Neuronal stem cell (in vitro differentiated cells): Measurements from ENCODE around the gene ADCY3.

Source experiments
- DNase-seq: peaks from one replicate; pipeline ENCODE4 v3.0.0-alpha.2; 2013; ENCODE audit warnings: low spot score
- H2AFZ ChIP-seq: one replicate; pipeline ENCODE4 v1.6.1; 2013; ENCODE audit warnings: mild to moderate bottlenecking, low read length, inconsistent platforms
- H2AK5ac ChIP-seq: 2 replicates; pipeline ENCODE4 v1.6.1; 2013; ENCODE audit warnings: low read depth, mild to moderate bottlenecking, inconsistent platforms, low read length, moderate library complexity, mixed read lengths
- H2BK120ac ChIP-seq: 2 replicates; pipeline ENCODE4 v1.6.1; 2013; ENCODE audit warnings: low read depth, mild to moderate bottlenecking, inconsistent platforms, low read length, moderate library complexity, mixed read lengths
- H2BK12ac ChIP-seq: one replicate; pipeline ENCODE4 v1.6.1; 2013; ENCODE audit warnings: low read length, inconsistent platforms
- H2BK15ac ChIP-seq: 2 replicates; pipeline ENCODE4 v1.6.1; 2013; ENCODE audit warnings: mild to moderate bottlenecking, low read length, inconsistent platforms, mixed read lengths
- H2BK5ac ChIP-seq: one replicate; pipeline ENCODE4 v1.6.1; 2013; ENCODE audit warnings: inconsistent platforms, mild to moderate bottlenecking, low read length, moderate library complexity
- H3K14ac ChIP-seq: one replicate; pipeline ENCODE4 v1.6.1; 2013; ENCODE audit warnings: low read length, inconsistent platforms
- H3K18ac ChIP-seq: 2 replicates; pipeline ENCODE4 v1.6.1; 2013; ENCODE audit warnings: low read length, inconsistent platforms
- H3K23ac ChIP-seq: 2 replicates; pipeline ENCODE4 v1.6.1; 2013; ENCODE audit warnings: low read depth, mild to moderate bottlenecking, mixed read lengths, low read length, inconsistent platforms; ENCODE audit not compliant: poor library complexity
- H3K27ac ChIP-seq: replicated peaks from 3 replicates; pipeline ENCODE4 v1.5.1; 2013; ENCODE audit warnings: low read length, inconsistent platforms
- H3K27me3 ChIP-seq, 3 experiments: 2 replicates each; pipeline ENCODE4 v1.6.1; 2013; ENCODE audit warnings: low read length in 3 of 3, mild to moderate bottlenecking in 2 of 3, inconsistent platforms in 1 of 3, low read depth in 1 of 3, mixed read lengths in 1 of 3, moderate library complexity in 1 of 3; ENCODE audit not compliant: control insufficient read depth in 3 of 3, insufficient read depth in 3 of 3
- H3K36me3 ChIP-seq, 2 donors: replicated peaks in 1 of 2; 2 replicates each; pipeline ENCODE4 v1.6.1; 2013; ENCODE audit warnings: low read length in 2 of 2; ENCODE audit not compliant: control insufficient read depth in 2 of 2, insufficient read depth in 2 of 2
- H3K4ac ChIP-seq: 2 replicates; pipeline ENCODE4 v1.6.1; 2013; ENCODE audit warnings: inconsistent platforms, mild to moderate bottlenecking, low read length, moderate library complexity
- H3K4me1 ChIP-seq, 2 donors: 1 replicate in 1 of 2; 2 replicates in 1 of 2; pipeline ENCODE4 v1.6.1; 2013; ENCODE audit warnings: low read length in 2 of 2, low read depth in 1 of 2; ENCODE audit not compliant: control insufficient read depth in 2 of 2, insufficient read depth in 1 of 2
- H3K4me2 ChIP-seq: one replicate; pipeline ENCODE4 v1.6.1; 2013; ENCODE audit warnings: mild to moderate bottlenecking, low read length, inconsistent platforms; ENCODE audit not compliant: insufficient read depth, poor library complexity, severe bottlenecking
- H3K4me3 ChIP-seq, 2 donors: 2 replicates each; pipeline ENCODE4 v1.5.1; 2013; ENCODE audit warnings: low read length in 2 of 2, mild to moderate bottlenecking in 2 of 2, inconsistent platforms in 1 of 2, moderate library complexity in 1 of 2
- H3K79me1 ChIP-seq: one replicate; pipeline ENCODE4 v1.6.1; 2013; ENCODE audit warnings: low read depth, mild to moderate bottlenecking, inconsistent platforms, low read length, moderate library complexity
- H3K9ac ChIP-seq: one replicate; pipeline ENCODE4 v1.6.1; 2013; ENCODE audit warnings: mild to moderate bottlenecking, low read depth, low read length, inconsistent platforms; ENCODE audit not compliant: poor library complexity
- H3K9me3 ChIP-seq, 2 donors: replicated peaks in 1 of 2; 2 replicates each; pipeline versions ENCODE3 to v1.6.1; 2013; ENCODE audit warnings: low read length in 2 of 2, mild to moderate bottlenecking in 2 of 2, inconsistent platforms in 1 of 2, low read depth in 1 of 2, mixed read lengths in 1 of 2, moderate library complexity in 1 of 2; ENCODE audit not compliant: control insufficient read depth in 2 of 2, insufficient read depth in 1 of 2
- H4K8ac ChIP-seq: one replicate; pipeline ENCODE4 v1.6.1; 2013; ENCODE audit warnings: low read depth, mild to moderate bottlenecking, inconsistent platforms, low read length, moderate library complexity
- H4K91ac ChIP-seq: one replicate; pipeline ENCODE4 v1.6.1; 2013; ENCODE audit warnings: low read length, low read depth, mild to moderate bottlenecking, inconsistent platforms; ENCODE audit not compliant: poor library complexity
- WGBS, 2 donors: extraction: QIAGEN DNeasy Blood & Tissue Kit; methylation state at CpG; one replicate each; pipeline ENCODE4 v1.1.7; 2013; ENCODE audit warnings: missing lambda C conversion rate in 2 of 2, mixed read lengths in 1 of 2; ENCODE audit not compliant: insufficient read length in 2 of 2, insufficient replicate concordance in 1 of 2; ENCODE audit errors: extremely low coverage in 2 of 2; 5-methylcytosine and 5-hydroxymethylcytosine counted together

The ADCY3 gene

DNA sequence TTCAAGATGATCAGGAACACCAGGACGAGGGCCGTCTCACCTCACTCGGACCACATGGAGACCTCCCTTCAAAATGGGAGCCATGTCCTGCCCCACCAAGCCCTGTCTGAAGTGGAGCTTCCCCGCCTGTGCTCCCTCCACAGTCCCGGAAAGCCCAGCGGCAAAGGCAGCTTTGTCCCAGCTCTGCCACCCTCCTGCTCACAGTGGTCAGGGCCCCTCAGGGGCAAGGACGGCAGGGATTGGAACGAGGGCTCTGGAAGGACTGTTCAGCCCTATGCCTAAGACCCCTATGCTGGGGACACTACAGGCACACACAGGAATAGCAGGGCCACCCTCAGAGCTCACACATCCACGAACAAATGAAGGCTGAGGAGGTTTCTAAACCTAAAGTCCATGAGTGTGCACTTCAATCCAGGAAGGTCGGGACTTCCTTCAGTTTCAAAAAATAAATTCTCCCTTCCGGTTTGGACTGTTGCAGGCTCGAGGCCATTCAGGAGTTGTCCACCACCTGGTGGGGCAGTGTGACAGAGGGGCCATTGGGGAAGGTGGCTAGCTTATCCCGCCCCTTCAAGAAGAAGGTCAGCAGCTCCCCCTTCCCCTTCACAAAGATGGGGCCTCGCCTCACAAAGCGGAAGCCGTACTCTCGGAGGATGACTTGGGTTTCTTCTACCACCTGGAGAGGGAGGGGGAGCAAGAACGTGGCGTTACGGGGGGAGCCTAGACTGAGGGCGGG lies 100.4 kb downstream of the ADCY3 start:
- H3K36me3 ChIP-seq, result peaks cover 44 to 99% of the 10 kb centered on the region in 2 donors

DNA sequence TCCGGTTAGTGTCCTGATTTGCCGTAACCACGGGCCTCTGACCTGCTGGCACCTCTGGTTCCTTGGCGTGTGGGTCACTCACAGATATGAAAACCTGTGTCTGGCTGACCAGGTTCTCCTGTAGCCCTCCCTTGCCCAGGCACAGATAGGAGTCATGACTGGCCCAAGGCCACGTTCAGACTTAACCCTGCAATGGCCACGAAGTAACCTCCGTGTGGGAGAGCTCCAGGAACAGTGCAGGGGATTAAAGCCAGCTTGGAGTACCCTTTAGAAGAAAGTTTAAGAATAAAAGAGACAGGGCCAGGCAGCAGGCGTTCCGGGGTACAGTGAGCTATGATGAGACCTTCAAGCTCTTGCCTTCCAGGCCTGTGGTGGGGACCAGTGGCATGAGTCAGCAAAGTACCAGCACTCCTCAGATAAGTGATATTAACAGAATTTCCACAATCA lies 101.3 kb downstream of the ADCY3 start:
- H3K4me1 ChIP-seq, result peaks cover 14 to 19% of the 10 kb centered on the region in 2 donors
- no peak overlapping the region for H2AK5ac ChIP-seq
- DNase-seq, result no peak
- H3K4me3 ChIP-seq, result no peak overlapping the region
- no peak overlapping the region for H2BK5ac ChIP-seq
- H4K91ac ChIP-seq, result no peak overlapping the region
- H3K4ac ChIP-seq, result no peak overlapping the region
- no peak overlapping the region for H2AFZ ChIP-seq
- H3K79me1 ChIP-seq, result peaks cover 6% of the 10 kb centered on the region
- no peak overlapping the region for H3K23ac ChIP-seq
- no peak overlapping the region for H3K18ac ChIP-seq
- no peak overlapping the region for H3K4me2 ChIP-seq
- H2BK15ac ChIP-seq, result no peak overlapping the region
- H4K8ac ChIP-seq, result no peak overlapping the region
- H2BK120ac ChIP-seq, result no peak overlapping the region
- H3K14ac ChIP-seq, result no peak overlapping the region
- WGBS, 2 donors, result no CpG with 5 or more reads among the region's 9 CpGs
- H3K27me3 ChIP-seq, result no peaks in the 10 kb centered on the region
- H3K27ac ChIP-seq, result no peak overlapping the region
- no peak overlapping the region for H2BK12ac ChIP-seq
- H3K9me3 ChIP-seq, result peaks cover 0 to 4% of the 10 kb centered on the region in 2 donors
- H3K36me3 ChIP-seq, result peaks cover 48 to 100% of the 10 kb centered on the region in 2 donors
- no peak overlapping the region for H3K9ac ChIP-seq

More for the DNA sequence above, 100.4 kb downstream of the ADCY3 start:
- peaks cover 14 to 19% of the 10 kb centered on the region in 2 donors for H3K4me1 ChIP-seq
- H2BK12ac ChIP-seq, result no peak overlapping the region
- no peak overlapping the region for H2BK15ac ChIP-seq
- no peak overlapping the region for H3K18ac ChIP-seq
- H4K91ac ChIP-seq, result no peak overlapping the region
- no peak overlapping the region for H2BK5ac ChIP-seq
- peaks cover 0 to 4% of the 10 kb centered on the region in 2 donors for H3K9me3 ChIP-seq
- no peak overlapping the region for H3K14ac ChIP-seq
- H3K9ac ChIP-seq, result peak overlapping the region; percentile 6
- no peak overlapping the region for H2BK120ac ChIP-seq
- H3K79me1 ChIP-seq, result peaks cover 7% of the 10 kb centered on the region
- WGBS, 2 donors, result no CpG with 5 or more reads among the region's 21 CpGs
- H3K4me2 ChIP-seq, result no peak overlapping the region
- no peak overlapping the region for H2AFZ ChIP-seq
- H4K8ac ChIP-seq, result no peak overlapping the region
- DNase-seq, result no peak
- H3K4me3 ChIP-seq, result no peak overlapping the region
- no peak overlapping the region for H3K4ac ChIP-seq
- no peak overlapping the region for H2AK5ac ChIP-seq
- no peak overlapping the region for H3K27ac ChIP-seq
- no peaks in the 10 kb centered on the region for H3K27me3 ChIP-seq
- no peak overlapping the region for H3K23ac ChIP-seq

DNA sequence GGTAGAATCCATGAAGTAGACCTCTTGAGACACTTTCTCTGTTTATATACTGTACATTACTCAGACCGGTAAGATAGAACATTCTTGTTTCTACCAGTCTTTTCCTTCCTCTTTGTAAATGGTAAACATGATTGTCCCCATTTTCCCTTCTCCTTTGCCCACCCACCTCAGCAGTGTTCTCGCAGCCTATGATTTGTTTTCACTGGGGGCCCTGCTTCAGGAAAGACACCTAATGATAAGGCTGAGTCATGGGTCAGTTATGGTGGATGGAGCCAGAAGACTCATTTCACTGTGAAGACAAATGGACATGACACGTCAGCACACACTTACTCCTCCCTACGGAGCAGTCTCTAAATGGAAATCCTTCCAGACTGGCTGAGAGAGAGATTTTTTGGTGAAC lies 103.2 kb downstream of the ADCY3 start:
- Histone ChIP-seq H3K4me1 (peaks cover 6 to 8% of the 10 kb centered on the region in 2 donors), H3K36me3 (peaks cover 45 to 99% of the 10 kb centered on the region in 2 donors), H3K4ac (no peak overlapping the region), H3K9me3 (peaks cover 4 to 6% of the 10 kb centered on the region in 2 donors), H4K91ac (no peak overlapping the region), H3K23ac (no peak overlapping the region), H3K79me1 (peaks cover 2% of the 10 kb centered on the region), H2BK12ac (no peak overlapping the region), H3K18ac (no peak overlapping the region), H3K9ac (no peak overlapping the region), H3K27me3 (no peaks in the 10 kb centered on the region), H2BK15ac (no peak overlapping the region), H2AFZ (no peak overlapping the region), H3K4me3 (no peak overlapping the region), H2BK5ac (no peak overlapping the region), H3K27ac (no peak overlapping the region), H4K8ac (no peak overlapping the region), H3K14ac (no peak overlapping the region), H2BK120ac (no peak overlapping the region), H2AK5ac (no peak overlapping the region), H3K4me2 (no peak overlapping the region)
- WGBS, 2 donors, result no CpG with 5 or more reads among the region's 4 CpGs
- no peak for DNase-seq

DNA sequence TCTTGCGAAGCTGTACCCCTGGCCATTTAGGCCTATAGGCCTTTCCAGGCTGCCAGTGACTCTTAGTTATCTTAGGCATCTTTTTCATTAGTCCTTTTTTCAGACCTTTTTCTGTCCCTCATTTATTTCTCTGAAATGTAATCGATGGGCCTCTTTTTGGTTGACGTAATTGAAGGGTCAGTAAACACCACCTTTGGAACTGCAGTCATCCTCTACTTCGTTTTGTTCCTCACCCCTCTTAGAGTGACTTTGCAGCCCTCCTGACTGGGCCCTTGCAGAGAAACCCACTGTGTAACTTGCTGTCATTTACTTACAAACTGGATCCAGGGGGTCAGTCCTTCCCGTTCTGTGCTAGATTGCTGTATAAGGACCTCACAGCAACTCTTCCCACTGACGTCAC lies 103.6 kb downstream of the ADCY3 start:
- no peak overlapping the region for H3K18ac ChIP-seq
- no peak for DNase-seq
- H3K79me1 ChIP-seq, result peaks cover 2% of the 10 kb centered on the region
- no peak overlapping the region for H2BK120ac ChIP-seq
- H2BK15ac ChIP-seq, result no peak overlapping the region
- no CpG with 5 or more reads among the region's 6 CpGs for WGBS, 2 donors
- H2AFZ ChIP-seq, result no peak overlapping the region
- H2AK5ac ChIP-seq, result no peak overlapping the region
- no peak overlapping the region for H3K9ac ChIP-seq
- H4K91ac ChIP-seq, result no peak overlapping the region
- H3K4me3 ChIP-seq, result no peak overlapping the region
- H4K8ac ChIP-seq, result no peak overlapping the region
- no peak overlapping the region for H3K4me2 ChIP-seq
- no peak overlapping the region for H3K14ac ChIP-seq
- H3K9me3 ChIP-seq, result peaks cover 2 to 6% of the 10 kb centered on the region in 2 donors
- no peak overlapping the region for H2BK12ac ChIP-seq
- no peaks in the 10 kb centered on the region for H3K27me3 ChIP-seq
- no peak overlapping the region for H3K23ac ChIP-seq
- no peak overlapping the region for H3K27ac ChIP-seq
- peaks cover 43 to 96% of the 10 kb centered on the region in 2 donors for H3K36me3 ChIP-seq
- no peak overlapping the region for H2BK5ac ChIP-seq
- H3K4ac ChIP-seq, result no peak overlapping the region
- H3K4me1 ChIP-seq, result peaks cover 2 to 4% of the 10 kb centered on the region in 2 donors
